ENCODE measurements around the gene SPATA9. TPM values are rescaled to one million over a fixed set of nuclear protein-coding genes. Genes with fewer than 3 reads are reported as not detected.
A peak's percentile ranks its signal among the peaks of the same experiment; 100 is the strongest.
"Not testable (repeated sequence)": the region's sequence is repeated elsewhere in the genome, so short reads cannot be mapped to it uniquely, and the experiment has no call there.

Gene SPATA9
- total RNA-seq, 2 donors from 2014 or later: not detected

GRCh38 chr5:95715799-95716461 is 33.1 kb upstream of the SPATA9 start:
- DNase-seq: no peak
- Histone ChIP-seq H3K4me3 (no peak overlapping the region), H3K4me1 (peaks cover 25% of the 10 kb centered on the region), H3K9me3 (no peaks in the 10 kb centered on the region), H3K27me3 (no peaks in the 10 kb centered on the region), H3K36me3 (replicated peaks in 1 of 2; ENCODE audit: insufficient read depth in 1 of 2, low read depth in 2 of 2) (no peaks in the 10 kb centered on the region), H3K27ac (no peak overlapping the region)
- WGBS, 2 donors: 80 to 93% methylated on average over 5 of the region's 5 CpGs
- intact Hi-C loops (cut with DNase I): no loop called here
- no peak for ATAC-seq
- TF ChIP-seq CTCF (IDR thresholded peaks at IDR 0.05): no peak
- no peak for TF ChIP-seq POLR2A (IDR thresholded peaks at IDR 0.05)

GRCh38 chr5:95713960-95714710 is 31.3 kb upstream of the SPATA9 start:
- WGBS, 2 donors: 54 to 63% methylated on average over 4 of the region's 4 CpGs
- TF ChIP-seq CTCF (IDR thresholded peaks at IDR 0.05) (no peak), POLR2A (IDR thresholded peaks at IDR 0.05) (no peak)
- ATAC-seq: peak; percentile 47
- H3K27me3 ChIP-seq: no peaks in the 10 kb centered on the region
- H3K4me1 ChIP-seq: peaks cover 19% of the 10 kb centered on the region
- no peak for DNase-seq
- no peak overlapping the region for H3K4me3 ChIP-seq
- H3K9me3 ChIP-seq: no peaks in the 10 kb centered on the region
- H3K36me3 ChIP-seq (replicated peaks in 1 of 2; ENCODE audit: insufficient read depth in 1 of 2, low read depth in 2 of 2): no peaks in the 10 kb centered on the region
- no peak overlapping the region for H3K27ac ChIP-seq
- intact Hi-C loops (cut with DNase I): no loop called here

- H3K4me1 ChIP-seq: peaks cover 19% of the 10 kb centered on the region
- H3K4me3 ChIP-seq; H3K9me3 ChIP-seq; intact Hi-C loops (cut with DNase I); H3K36me3 ChIP-seq (replicated peaks in 1 of 2; ENCODE audit: insufficient read depth in 1 of 2, low read depth in 2 of 2); DNase-seq; H3K27me3 ChIP-seq; H3K27ac ChIP-seq; ATAC-seq: not testable (repeated sequence)
- WGBS, 2 donors: 92 to 99% methylated on average over 4 to 5 of the region's 5 CpGs
Observed at GRCh38 chr5:95713246-95713645, 30.5 kb upstream of the SPATA9 start.

GRCh38 chr5:95712347-95712958 is 29.7 kb upstream of the SPATA9 start:
- ATAC-seq (no peak), DNase-seq (no peak)
- Histone ChIP-seq H3K27ac (no peak overlapping the region), H3K27me3 (no peaks in the 10 kb centered on the region), H3K4me1 (peaks cover 19% of the 10 kb centered on the region), H3K36me3 (replicated peaks in 1 of 2; ENCODE audit: insufficient read depth in 1 of 2, low read depth in 2 of 2) (no peaks in the 10 kb centered on the region), H3K4me3 (no peak overlapping the region), H3K9me3 (no peaks in the 10 kb centered on the region)
- TF ChIP-seq CTCF (IDR thresholded peaks at IDR 0.05) (no peak), POLR2A (IDR thresholded peaks at IDR 0.05) (no peak)
- WGBS, 2 donors: 79 to 89% methylated on average over 2 of the region's 2 CpGs
- intact Hi-C loops (cut with DNase I): no loop called here

GRCh38 chr5:95711501-95712346 is 28.9 kb upstream of the SPATA9 start:
- no peak overlapping the region for H3K4me3 ChIP-seq
- no peak for DNase-seq
- no peaks in the 10 kb centered on the region for H3K27me3 ChIP-seq
- H3K9me3 ChIP-seq: no peaks in the 10 kb centered on the region
- no peaks in the 10 kb centered on the region for H3K36me3 ChIP-seq (replicated peaks in 1 of 2; ENCODE audit: insufficient read depth in 1 of 2, low read depth in 2 of 2)
- H3K27ac ChIP-seq: no peak overlapping the region
- TF ChIP-seq CTCF (IDR thresholded peaks at IDR 0.05) (no peak), POLR2A (IDR thresholded peaks at IDR 0.05) (no peak)
- WGBS, 2 donors: 88 to 93% methylated on average over 27 of the region's 27 CpGs
- peaks cover 19% of the 10 kb centered on the region for H3K4me1 ChIP-seq
- intact Hi-C loops (cut with DNase I): no loop called here
- no peak for ATAC-seq

GRCh38 chr5:95710651-95711500 is 28.1 kb upstream of the SPATA9 start:
- ATAC-seq; H3K4me3 ChIP-seq; DNase-seq; H3K36me3 ChIP-seq (replicated peaks in 1 of 2; ENCODE audit: insufficient read depth in 1 of 2, low read depth in 2 of 2); H3K27ac ChIP-seq; intact Hi-C loops (cut with DNase I); H3K27me3 ChIP-seq; H3K9me3 ChIP-seq: not testable (repeated sequence)
- 57 to 65% methylated on average over 23 of the region's 23 CpGs for WGBS, 2 donors
- peaks cover 19% of the 10 kb centered on the region for H3K4me1 ChIP-seq

All from body of pancreas (tissue), 4 donors.